BE2C (cell line): ENCODE data around the gene IMPDH2. TPM values are rescaled to one million over a fixed set of nuclear protein-coding genes. Genes with fewer than 3 reads are reported as not detected.

Experiments
- DNase-seq: peaks from one replicate; pipeline ENCODE4 v3.0.0-alpha.2; 2020
- H3K27me3 ChIP-seq: fragments of 250-450 bp; sonication (Bioruptor Pico); 2 replicates; pipeline ENCODE4 v1.5.1; 2020; ENCODE audit warnings: mild to moderate bottlenecking
- H3K36me3 ChIP-seq: fragments of 250-450 bp; sonication (Bioruptor Pico); 2 replicates; pipeline ENCODE4 v1.5.1; 2020; ENCODE audit warnings: mild to moderate bottlenecking
- H3K4me1 ChIP-seq: fragments of 250-450 bp; sonication (Bioruptor Pico); 2 replicates; pipeline ENCODE4 v1.5.1; 2020
- H3K4me3 ChIP-seq: 2 replicates; pipeline ENCODE4 v1.5.1; 2011; ENCODE audit warnings: low read depth, low read length
- H3K9me3 ChIP-seq: fragments of 250-450 bp; sonication (Bioruptor Pico); 2 replicates; pipeline ENCODE4 v1.5.1; 2020
- polyA plus RNA-seq: library from polyadenylated mRNA; unstranded; fragments of >200 nt; gene quantifications from one replicate; pipeline ENCODE4 v1.2.1, GENCODE V29; 2012; ENCODE audit warnings: low read depth, missing spikeins; ENCODE audit not compliant: insufficient read length, insufficient read depth
- TF ChIP-seq, protein P1 (sequence below): IDR thresholded peaks from 2 replicates; pipeline ENCODE4 v1.5.1; 2012; ENCODE audit warnings: mild to moderate bottlenecking, low read depth, low read length

The IMPDH2 gene
- polyA plus RNA-seq = 68.3 TPM

DNA sequence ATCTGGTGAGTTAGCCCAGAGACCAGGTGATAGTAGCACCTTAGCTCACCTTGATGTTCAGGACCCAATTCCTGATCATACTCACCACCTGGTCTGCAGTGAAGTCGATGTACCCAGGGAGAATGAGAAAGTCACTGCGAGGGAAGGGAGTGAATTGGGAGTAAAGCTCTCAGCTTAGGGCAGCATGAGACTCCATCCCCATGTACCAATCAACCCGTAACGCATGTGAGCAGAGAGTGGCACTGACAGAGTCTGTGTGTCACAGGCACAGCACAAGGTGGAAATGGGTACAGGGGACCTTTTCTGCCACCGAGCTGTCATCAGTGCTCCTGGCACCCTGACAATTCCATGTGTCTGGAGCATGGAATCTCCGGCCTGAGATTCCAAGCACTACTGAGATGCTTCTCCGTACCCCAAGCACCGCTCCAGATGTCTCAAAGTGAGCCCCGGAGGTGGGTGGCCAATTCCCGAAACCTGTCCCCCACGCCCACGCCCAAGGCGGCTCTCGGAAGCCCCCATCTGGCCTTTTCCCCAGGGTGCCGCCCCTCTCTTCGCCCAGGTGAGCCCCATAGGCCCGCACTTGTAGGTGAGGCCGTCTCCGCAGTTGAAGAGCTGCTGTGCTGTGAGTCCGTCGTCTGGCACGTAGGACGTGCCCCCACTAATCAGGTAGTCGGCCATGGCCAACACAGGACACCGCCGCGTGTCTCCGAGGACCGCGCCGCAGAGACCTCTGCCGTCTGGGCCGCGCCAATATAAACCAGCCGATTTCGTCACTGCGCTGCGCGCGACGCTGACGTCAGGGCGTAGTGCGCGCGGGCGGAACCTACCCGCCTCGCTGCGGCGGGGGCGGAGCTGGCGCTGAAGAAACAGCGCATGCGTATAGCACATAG lies at the start of gene IMPDH2:
IMPDH2 (minus strand) TSS at position 726 of the 890 bp plus-strand sequence; CDS start at position 678, 48 bp downstream.
- Histone ChIP-seq H3K9me3 (no peaks in the 10 kb centered on the region), H3K4me1 (no peaks in the 10 kb centered on the region), H3K27me3 (no peaks in the 10 kb centered on the region), H3K4me3 (peak within 1 kb of the TSS; percentile 77), H3K36me3 (peaks cover 33% of the 10 kb centered on the region)
- TF ChIP-seq, protein P1, sequence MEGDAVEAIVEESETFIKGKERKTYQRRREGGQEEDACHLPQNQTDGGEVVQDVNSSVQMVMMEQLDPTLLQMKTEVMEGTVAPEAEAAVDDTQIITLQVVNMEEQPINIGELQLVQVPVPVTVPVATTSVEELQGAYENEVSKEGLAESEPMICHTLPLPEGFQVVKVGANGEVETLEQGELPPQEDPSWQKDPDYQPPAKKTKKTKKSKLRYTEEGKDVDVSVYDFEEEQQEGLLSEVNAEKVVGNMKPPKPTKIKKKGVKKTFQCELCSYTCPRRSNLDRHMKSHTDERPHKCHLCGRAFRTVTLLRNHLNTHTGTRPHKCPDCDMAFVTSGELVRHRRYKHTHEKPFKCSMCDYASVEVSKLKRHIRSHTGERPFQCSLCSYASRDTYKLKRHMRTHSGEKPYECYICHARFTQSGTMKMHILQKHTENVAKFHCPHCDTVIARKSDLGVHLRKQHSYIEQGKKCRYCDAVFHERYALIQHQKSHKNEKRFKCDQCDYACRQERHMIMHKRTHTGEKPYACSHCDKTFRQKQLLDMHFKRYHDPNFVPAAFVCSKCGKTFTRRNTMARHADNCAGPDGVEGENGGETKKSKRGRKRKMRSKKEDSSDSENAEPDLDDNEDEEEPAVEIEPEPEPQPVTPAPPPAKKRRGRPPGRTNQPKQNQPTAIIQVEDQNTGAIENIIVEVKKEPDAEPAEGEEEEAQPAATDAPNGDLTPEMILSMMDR = no peak
- DNase-seq = peak; percentile 88

DNA sequence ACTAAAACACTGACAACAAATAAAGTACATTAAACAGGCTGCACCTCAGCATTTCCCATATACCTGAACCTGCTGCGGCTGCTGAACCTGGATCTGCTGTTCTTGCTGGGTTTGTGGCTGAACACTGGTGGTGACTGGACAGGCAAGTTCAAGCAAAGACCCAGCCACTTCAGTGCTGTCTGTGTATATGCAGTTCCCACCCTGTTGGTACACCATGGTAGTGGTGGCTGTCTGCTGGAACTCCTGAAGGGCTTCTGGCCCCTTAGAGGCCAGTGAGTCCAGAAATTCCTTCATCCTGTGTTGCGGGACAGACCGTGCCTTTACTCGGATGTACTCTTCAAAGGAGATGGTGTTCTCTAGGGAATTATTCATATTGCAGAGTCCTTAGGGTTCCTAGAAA lies 47.4 kb upstream of the IMPDH2 start:
- TF ChIP-seq, protein P1 = no peak
- peaks cover 12% of the 10 kb centered on the region for H3K36me3 ChIP-seq
- H3K9me3 ChIP-seq = no peaks in the 10 kb centered on the region
- DNase-seq = no peak
- H3K4me1 ChIP-seq = no peaks in the 10 kb centered on the region
- no peaks in the 10 kb centered on the region for H3K27me3 ChIP-seq
- no peak overlapping the region for H3K4me3 ChIP-seq

DNA sequence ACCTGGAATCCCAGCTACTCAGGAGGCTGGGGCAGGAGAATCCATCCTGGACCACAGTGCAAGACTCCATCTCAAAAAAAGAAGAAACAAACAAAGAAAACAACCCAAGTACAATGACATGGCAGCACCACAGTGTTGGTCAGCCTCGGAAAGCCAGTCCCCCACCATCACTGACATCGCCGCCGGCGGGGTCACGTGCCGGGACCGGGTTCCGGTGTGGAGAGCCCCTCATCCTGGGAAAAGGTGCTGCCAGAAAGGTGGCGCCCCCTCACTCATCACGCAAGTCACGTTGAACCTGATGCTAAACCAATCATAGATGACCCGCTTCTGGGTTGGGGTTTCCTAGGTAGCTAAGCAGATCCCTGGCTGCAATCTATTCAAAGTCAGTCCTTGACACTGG lies 46.9 kb upstream of the IMPDH2 start:
- H3K4me3 ChIP-seq = no peak overlapping the region
- H3K36me3 ChIP-seq = peaks cover 12% of the 10 kb centered on the region
- no peak for DNase-seq

DNA sequence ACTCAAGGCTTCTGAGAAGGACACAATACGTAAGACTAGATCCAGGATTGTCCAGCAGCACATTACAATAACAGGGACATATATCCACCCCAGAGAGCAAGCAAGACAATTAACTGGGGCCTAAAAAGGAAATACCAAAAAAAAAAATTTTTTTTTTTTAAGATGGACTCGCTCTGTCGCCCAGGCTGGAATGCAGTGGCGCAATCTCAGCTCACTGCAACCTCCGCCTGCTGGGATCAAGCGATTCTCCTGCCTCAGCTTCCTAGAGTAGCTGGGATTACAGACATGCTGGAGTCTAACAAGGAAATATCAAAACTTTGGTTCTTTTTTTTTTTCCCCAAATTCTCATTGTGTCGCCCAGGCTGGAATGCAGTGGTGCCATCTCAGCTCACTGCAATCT lies 28.8 kb upstream of the IMPDH2 start:
- Histone ChIP-seq H3K9me3 (no peaks in the 10 kb centered on the region), H3K36me3 (peaks cover 23% of the 10 kb centered on the region), H3K4me1 (no peaks in the 10 kb centered on the region), H3K4me3 (no peak overlapping the region), H3K27me3 (no peaks in the 10 kb centered on the region)
- DNase-seq = no peak
- TF ChIP-seq, protein P1 = no peak

More for the DNA sequence above, 46.9 kb upstream of the IMPDH2 start:
- H3K27me3 ChIP-seq = no peaks in the 10 kb centered on the region
- no peaks in the 10 kb centered on the region for H3K9me3 ChIP-seq
- TF ChIP-seq, protein P1 = no peak
- no peaks in the 10 kb centered on the region for H3K4me1 ChIP-seq

DNA sequence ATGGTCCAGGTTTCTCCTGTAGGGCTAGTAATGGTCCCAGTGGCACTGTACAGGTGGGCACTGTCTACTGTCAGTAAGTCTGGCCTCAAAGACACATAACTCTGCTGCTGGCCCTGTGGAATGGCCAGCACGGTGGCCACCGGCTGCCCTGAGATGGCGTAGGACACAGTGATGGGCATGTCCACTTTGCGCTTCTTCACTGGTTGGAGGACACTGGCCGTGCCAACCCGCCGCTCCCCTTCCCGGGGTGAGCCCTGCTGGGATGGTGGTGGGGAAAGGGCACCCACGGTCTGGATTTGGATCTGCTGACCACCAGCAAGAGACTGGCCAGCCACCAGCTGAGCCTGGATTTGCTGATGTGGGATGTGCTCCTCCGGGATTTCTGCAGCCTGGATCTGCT lies 28.1 kb upstream of the IMPDH2 start:
- no peaks in the 10 kb centered on the region for H3K27me3 ChIP-seq
- peaks cover 23% of the 10 kb centered on the region for H3K36me3 ChIP-seq
- DNase-seq = no peak

More for the DNA sequence above, 28.1 kb upstream of the IMPDH2 start:
- TF ChIP-seq, protein P1 = no peak
- H3K9me3 ChIP-seq = no peaks in the 10 kb centered on the region
- no peaks in the 10 kb centered on the region for H3K4me1 ChIP-seq
- H3K4me3 ChIP-seq = no peak overlapping the region
